Endodermal cell (in vitro differentiated cells): ENCODE results near the gene CCDC60. TPM values are rescaled to one million over a fixed set of nuclear protein-coding genes. Genes with fewer than 3 reads are reported as not detected.

Experiments used
- DNase-seq: peaks from one replicate; pipeline ENCODE4 v3.0.0-alpha.2; 2017
- H3K27ac ChIP-seq: 2 replicates; pipeline ENCODE4 v1.5.1; 2013; ENCODE audit warnings: mild to moderate bottlenecking, low read depth, low read length, moderate library complexity
- H3K27me3 ChIP-seq: 2 replicates; pipeline ENCODE4 v1.6.1; 2013; ENCODE audit warnings: mild to moderate bottlenecking, low read length, moderate library complexity; ENCODE audit not compliant: insufficient read depth, control insufficient read depth, poor library complexity, severe bottlenecking
- H3K36me3 ChIP-seq: 2 replicates; pipeline ENCODE4 v1.7.0; 2013; ENCODE audit warnings: mild to moderate bottlenecking, low read length, moderate library complexity; ENCODE audit not compliant: control insufficient read depth, insufficient read depth
- H3K4me1 ChIP-seq: one replicate; pipeline ENCODE4 v1.7.0; 2013; ENCODE audit warnings: low read length; ENCODE audit not compliant: control insufficient read depth, insufficient read depth
- H3K4me3 ChIP-seq: 2 replicates; pipeline ENCODE4 v1.5.1; 2013; ENCODE audit warnings: mild to moderate bottlenecking, low read length, moderate library complexity
- H3K9ac ChIP-seq: 2 replicates; pipeline ENCODE4 v1.6.1; 2013; ENCODE audit warnings: mild to moderate bottlenecking, low read length, moderate library complexity; ENCODE audit not compliant: poor library complexity, severe bottlenecking; ENCODE audit errors: extremely low read depth
- H3K9me3 ChIP-seq: 2 replicates; pipeline ENCODE4 v1.6.1; 2013; ENCODE audit warnings: mild to moderate bottlenecking, low read length, moderate library complexity; ENCODE audit not compliant: control insufficient read depth
- H3K27ac Mint-ChIP-seq: 2 replicates; pipeline ENCODE4 v1.8.0; 2020; ENCODE audit warnings: mixed read lengths
- H3K27me3 Mint-ChIP-seq: 2 replicates; pipeline ENCODE4 v1.8.0; 2021; ENCODE audit warnings: mild to moderate bottlenecking, mixed read lengths; ENCODE audit not compliant: insufficient read depth
- H3K36me3 Mint-ChIP-seq: 2 replicates; pipeline ENCODE4 v1.8.0; 2020; ENCODE audit warnings: low read depth, mixed read lengths
- H3K4me1 Mint-ChIP-seq: 2 replicates; pipeline ENCODE4 v1.8.0; 2020; ENCODE audit warnings: mixed read lengths
- H3K4me3 Mint-ChIP-seq: 2 replicates; pipeline ENCODE4 v1.8.0; 2020; ENCODE audit warnings: mild to moderate bottlenecking, moderate library complexity, mixed read lengths
- H3K9me3 Mint-ChIP-seq: 2 replicates; pipeline ENCODE4 v1.8.0; 2020; ENCODE audit warnings: mild to moderate bottlenecking, mixed read lengths
- CTCF ChIP-seq: fragments of 200-600 bp; sonication (generic); conservative IDR thresholded peaks from 2 replicates; pipeline ENCODE4 v1.5.0; 2021; ENCODE audit warnings: antibody characterized with exemption, mild to moderate bottlenecking
- WGBS, 2 experiments: methylation state at CpG; one replicate each; pipeline versions ENCODE4 v1.1.5 to v1.1.7; 2013; ENCODE audit warnings: missing lambda C conversion rate in 2 of 2, mixed read lengths in 1 of 2; ENCODE audit not compliant: insufficient coverage in 1 of 2, insufficient read length in 1 of 2; 5-methylcytosine and 5-hydroxymethylcytosine counted together
- total RNA-seq, 2 donors: library from RNA; stranded (reverse); fragmentation: NEBNext Ultra II Directional in 1 of 2; extraction: Animal tissue kit (Norgen Biotek cat#: 25700) in 1 of 2; gene quantifications; 2 replicates in 1 of 2; 3 replicates in 1 of 2; pipeline ENCODE4 v1.2.1, GENCODE V29; 2021

The CCDC60 gene
- total RNA-seq, 2 donors from 2014 or later = 0.73 to 1.2 TPM

GRCh38 chr12:119480551-119480950 lies 146.0 kb downstream of the CCDC60 start:
- no peaks in the 10 kb centered on the region for H3K27me3 Mint-ChIP-seq
- H3K4me1 ChIP-seq = no peaks in the 10 kb centered on the region
- DNase-seq = no peak
- no peak overlapping the region for H3K4me3 Mint-ChIP-seq
- peaks cover under 1% of the 10 kb centered on the region for H3K4me1 Mint-ChIP-seq
- no peaks in the 10 kb centered on the region for H3K9me3 ChIP-seq
- no peak overlapping the region for H3K27ac Mint-ChIP-seq
- H3K36me3 ChIP-seq = no peaks in the 10 kb centered on the region
- TF ChIP-seq CTCF = no peak
- no peaks in the 10 kb centered on the region for H3K27me3 ChIP-seq
- H3K4me3 ChIP-seq = no peak overlapping the region
- H3K9me3 Mint-ChIP-seq = peaks cover 3% of the 10 kb centered on the region
- H3K27ac ChIP-seq = no peak overlapping the region
- no peaks in the 10 kb centered on the region for H3K36me3 Mint-ChIP-seq
- H3K9ac ChIP-seq = no peak overlapping the region
- 83 to 100% methylated on average over 1 of the region's 1 CpG for WGBS, 2 experiments

GRCh38 chr12:119486599-119487154 lies 152.1 kb downstream of the CCDC60 start:
- H3K27me3 Mint-ChIP-seq = no peaks in the 10 kb centered on the region
- H3K27ac Mint-ChIP-seq = peak overlapping the region; percentile 66
- 37 to 47% methylated on average over 2 to 4 of the region's 4 CpGs for WGBS, 2 experiments
- no peak overlapping the region for H3K4me3 Mint-ChIP-seq
- H3K4me1 Mint-ChIP-seq = peaks cover 16% of the 10 kb centered on the region
- Histone ChIP-seq H3K4me3 (no peak overlapping the region), H3K9me3 (no peaks in the 10 kb centered on the region), H3K27ac (no peak overlapping the region), H3K27me3 (no peaks in the 10 kb centered on the region), H3K4me1 (no peaks in the 10 kb centered on the region), H3K36me3 (no peaks in the 10 kb centered on the region), H3K9ac (no peak overlapping the region)
- H3K36me3 Mint-ChIP-seq = no peaks in the 10 kb centered on the region
- peaks cover 3% of the 10 kb centered on the region for H3K9me3 Mint-ChIP-seq
- DNase-seq = peak; percentile 97
- no peak for TF ChIP-seq CTCF

GRCh38 chr12:119491814-119492213 lies 157.3 kb downstream of the CCDC60 start:
- Histone ChIP-seq H3K27ac (no peak overlapping the region), H3K9ac (no peak overlapping the region), H3K36me3 (no peaks in the 10 kb centered on the region), H3K27me3 (no peaks in the 10 kb centered on the region), H3K4me1 (no peaks in the 10 kb centered on the region), H3K9me3 (no peaks in the 10 kb centered on the region), H3K4me3 (no peak overlapping the region)
- H3K4me3 Mint-ChIP-seq = no peak overlapping the region
- H3K4me1 Mint-ChIP-seq = peaks cover 8% of the 10 kb centered on the region
- no peaks in the 10 kb centered on the region for H3K36me3 Mint-ChIP-seq
- H3K27me3 Mint-ChIP-seq = no peaks in the 10 kb centered on the region
- 90 to 95% methylated on average over 5 of the region's 5 CpGs for WGBS, 2 experiments
- TF ChIP-seq CTCF = no peak
- H3K27ac Mint-ChIP-seq = no peak overlapping the region
- DNase-seq = no peak
- H3K9me3 Mint-ChIP-seq = no peaks in the 10 kb centered on the region
